HUES48 (cell line): ENCODE data around the gene VPS11.

Source experiments
- H3K27ac ChIP-seq: one replicate; pipeline ENCODE4 v1.7.0; 2013; ENCODE audit warnings: low read depth, low read length, inconsistent platforms
- H3K27me3 ChIP-seq: 2 replicates; pipeline ENCODE4 v1.6.1; 2013; ENCODE audit warnings: mild to moderate bottlenecking, low read length; ENCODE audit not compliant: control insufficient read depth, insufficient read depth
- H3K36me3 ChIP-seq: 2 replicates; pipeline ENCODE4 v1.6.1; 2013; ENCODE audit warnings: low read length; ENCODE audit not compliant: control insufficient read depth, insufficient read depth
- H3K4me1 ChIP-seq: 2 replicates; pipeline ENCODE4 v1.6.1; 2013; ENCODE audit warnings: mild to moderate bottlenecking, low read length; ENCODE audit not compliant: control insufficient read depth, insufficient read depth
- H3K4me3 ChIP-seq: 2 replicates; pipeline ENCODE4 v1.5.1; 2013; ENCODE audit warnings: mild to moderate bottlenecking, low read depth, low read length
- H3K9ac ChIP-seq: 2 replicates; pipeline ENCODE4 v1.6.1; 2013; ENCODE audit warnings: mild to moderate bottlenecking, low read depth, low read length, moderate library complexity
- H3K9me3 ChIP-seq: 2 replicates; pipeline ENCODE4 v1.6.1; 2013; ENCODE audit warnings: low read length; ENCODE audit not compliant: control insufficient read depth, insufficient read depth

The VPS11 gene

GRCh38 chr11:119067371-119068222 is at the start of gene VPS11:
Gene VPS11, plus strand, starts transcription at chr11:119067818. Its CDS starts 6 bp downstream, at chr11:119067824.
- Histone ChIP-seq H3K9ac (peak within 1 kb of the TSS; percentile 80), H3K4me1 (no peaks in the 10 kb centered on the region), H3K9me3 (no peaks in the 10 kb centered on the region), H3K27me3 (no peaks in the 10 kb centered on the region), H3K4me3 (peak within 1 kb of the TSS; percentile 94), H3K27ac (peak within 1 kb of the TSS; percentile 82), H3K36me3 (peaks cover 26% of the 10 kb centered on the region)

GRCh38 chr11:119018074-119018938 is 49.3 kb upstream of the VPS11 start, which contains the start of the genes RPS25 and TRAPPC4:
Gene RPS25, minus strand, starts transcription at chr11:119018343. Its CDS starts 59 bp downstream, at chr11:119018284.
Gene TRAPPC4, plus strand, starts transcription at chr11:119018766. Its CDS starts 30 bp downstream, at chr11:119018796.
- Histone ChIP-seq H3K4me3 (peak within 1 kb of the TSS; percentile 98), H3K36me3 (peaks cover 67% of the 10 kb centered on the region), H3K27ac (peak within 1 kb of the TSS; percentile 98), H3K4me1 (peaks cover 8% of the 10 kb centered on the region; the same call in 1 of the 2 replicates), H3K9ac (peak within 1 kb of the TSS; percentile 94), H3K27me3 (no peaks in the 10 kb centered on the region), H3K9me3 (no peaks in the 10 kb centered on the region)

- no peak overlapping the region for H3K27ac ChIP-seq
- H3K27me3 ChIP-seq: no peaks in the 10 kb centered on the region
- H3K9me3 ChIP-seq: no peaks in the 10 kb centered on the region
- peak overlapping the region; percentile 98 for H3K4me3 ChIP-seq
- peaks cover 8% of the 10 kb centered on the region; the same call in 1 of the 2 replicates for H3K4me1 ChIP-seq
- H3K36me3 ChIP-seq: peaks cover 69% of the 10 kb centered on the region
- H3K9ac ChIP-seq: no peak overlapping the region
Measured at GRCh38 chr11:119019996-119020395, 47.6 kb upstream of the VPS11 start.

GRCh38 chr11:119021631-119022030 is 46.0 kb upstream of the VPS11 start:
- peaks cover 8% of the 10 kb centered on the region; the same call in 1 of the 2 replicates for H3K4me1 ChIP-seq
- H3K36me3 ChIP-seq: peaks cover 69% of the 10 kb centered on the region
- H3K27ac ChIP-seq: no peak overlapping the region

GRCh38 chr11:119023741-119024140 is 43.9 kb upstream of the VPS11 start:
- H3K9ac ChIP-seq: no peak overlapping the region
- H3K36me3 ChIP-seq: peaks cover 80% of the 10 kb centered on the region
- no peak overlapping the region for H3K27ac ChIP-seq
- peaks cover 4% of the 10 kb centered on the region for H3K4me1 ChIP-seq
- no peaks in the 10 kb centered on the region for H3K9me3 ChIP-seq
- no peaks in the 10 kb centered on the region for H3K27me3 ChIP-seq
- no peak overlapping the region for H3K4me3 ChIP-seq

More at GRCh38 chr11:119021631-119022030, 46.0 kb upstream of the VPS11 start:
- Histone ChIP-seq H3K27me3 (no peaks in the 10 kb centered on the region), H3K4me3 (no peak overlapping the region), H3K9me3 (no peaks in the 10 kb centered on the region), H3K9ac (no peak overlapping the region)

DNA sequence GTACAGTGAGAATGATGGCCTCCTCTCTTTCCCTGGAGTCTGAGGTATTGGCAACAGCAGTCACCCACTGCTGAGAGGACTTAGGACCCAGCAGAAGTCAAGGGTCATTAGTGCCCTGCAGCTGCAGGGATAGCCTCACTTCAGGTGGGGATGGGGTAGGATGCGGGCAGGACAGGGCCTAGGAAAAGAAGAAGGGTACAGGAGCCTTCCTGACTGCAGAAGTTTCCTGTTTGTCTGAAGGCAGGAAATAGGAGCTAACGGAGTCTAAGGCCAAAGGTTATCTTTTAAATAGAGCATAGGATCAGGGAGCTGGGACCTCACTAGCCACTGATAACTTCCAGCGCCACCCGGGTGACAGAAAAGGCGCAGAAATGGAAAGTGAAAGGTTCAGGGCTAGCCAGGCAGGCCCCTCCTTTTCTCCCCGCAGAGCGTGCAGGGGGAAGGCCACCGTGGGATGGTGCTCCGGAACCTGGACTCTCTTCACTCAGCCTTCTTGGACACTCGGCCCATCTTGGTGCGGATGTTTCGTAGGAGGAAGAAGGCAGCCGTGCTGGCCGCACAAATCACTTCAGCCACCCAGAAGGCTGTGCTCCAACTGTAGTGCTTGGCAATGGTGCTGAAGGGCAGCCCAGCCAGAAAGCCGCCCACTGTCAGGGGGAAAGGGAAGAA is 43.1 kb upstream of the VPS11 start:
- Histone ChIP-seq H3K4me3 (no peak overlapping the region), H3K36me3 (peaks cover 86% of the 10 kb centered on the region), H3K27me3 (no peaks in the 10 kb centered on the region), H3K9me3 (no peaks in the 10 kb centered on the region), H3K9ac (no peak overlapping the region), H3K4me1 (peaks cover 12% of the 10 kb centered on the region), H3K27ac (no peak overlapping the region)

DNA sequence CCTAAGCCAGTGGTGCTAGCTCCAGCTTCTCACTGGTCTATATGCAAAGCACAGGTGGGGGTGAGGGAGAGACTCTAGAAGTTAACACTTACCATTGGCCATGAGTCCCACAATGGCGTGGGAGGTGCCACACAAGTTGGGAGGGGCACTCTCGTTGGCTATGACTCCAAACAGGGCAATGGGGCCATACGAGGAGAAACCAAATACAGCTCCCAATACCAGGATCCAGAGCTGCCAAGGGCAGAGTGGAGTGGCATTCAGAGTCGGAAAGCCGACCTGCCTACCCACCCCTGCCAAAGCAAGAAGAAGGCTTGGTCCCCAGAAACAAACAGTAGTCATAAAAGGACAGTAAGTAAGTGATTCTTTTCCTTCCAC is 42.5 kb upstream of the VPS11 start:
- Histone ChIP-seq H3K4me3 (no peak overlapping the region), H3K4me1 (peaks cover 12% of the 10 kb centered on the region), H3K27me3 (no peaks in the 10 kb centered on the region), H3K27ac (no peak overlapping the region), H3K36me3 (peaks cover 83% of the 10 kb centered on the region), H3K9ac (no peak overlapping the region), H3K9me3 (no peaks in the 10 kb centered on the region)

- H3K36me3 ChIP-seq: peaks cover 81% of the 10 kb centered on the region
- no peak overlapping the region for H3K9ac ChIP-seq
- H3K27ac ChIP-seq: no peak overlapping the region
- no peaks in the 10 kb centered on the region for H3K27me3 ChIP-seq
- no peak overlapping the region for H3K4me3 ChIP-seq
- peaks cover 12% of the 10 kb centered on the region for H3K4me1 ChIP-seq
- H3K9me3 ChIP-seq: no peaks in the 10 kb centered on the region
Measured at GRCh38 chr11:119025541-119025940, 42.1 kb upstream of the VPS11 start.

DNA sequence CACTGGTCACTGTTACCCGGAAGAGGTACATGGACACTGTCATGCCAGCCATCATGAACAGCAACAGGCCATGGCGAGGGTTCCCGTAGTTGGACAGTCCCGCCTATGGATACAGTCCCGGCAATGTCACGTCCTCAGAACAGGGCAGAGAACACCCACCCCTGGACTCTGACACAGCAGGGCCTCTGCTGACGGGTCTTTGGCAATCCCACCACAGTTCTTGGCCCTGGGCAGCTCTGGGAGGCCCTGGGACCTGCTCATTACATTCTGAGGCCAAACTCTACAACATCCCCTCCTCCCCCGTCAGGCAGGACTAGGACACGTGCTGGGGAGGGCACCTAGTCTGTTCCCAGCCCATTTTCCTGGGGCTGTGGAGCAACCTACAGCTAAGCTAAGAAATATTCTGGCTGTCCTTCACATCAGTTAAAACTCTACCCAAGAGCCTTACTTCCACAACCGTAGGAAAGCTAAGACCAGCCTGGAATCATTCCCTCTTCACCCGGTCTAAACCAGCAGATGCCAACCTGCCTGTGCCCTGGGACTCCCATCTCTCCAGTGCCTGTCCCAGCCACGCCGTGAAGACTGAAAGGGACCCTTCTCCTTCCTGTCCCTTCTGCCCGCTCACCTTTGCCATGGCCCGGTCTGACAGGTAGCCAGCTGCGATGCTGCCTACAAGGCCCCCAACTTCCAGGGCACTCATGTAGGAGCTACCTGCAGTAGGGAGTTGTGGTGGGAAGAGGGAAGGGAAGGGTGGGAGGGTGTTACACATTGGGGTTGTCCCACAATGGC is 41.4 kb upstream of the VPS11 start:
- Histone ChIP-seq H3K4me3 (no peak overlapping the region), H3K4me1 (peaks cover 12% of the 10 kb centered on the region), H3K9me3 (no peaks in the 10 kb centered on the region), H3K36me3 (peaks cover 79% of the 10 kb centered on the region), H3K9ac (no peak overlapping the region), H3K27me3 (no peaks in the 10 kb centered on the region), H3K27ac (no peak overlapping the region)

DNA sequence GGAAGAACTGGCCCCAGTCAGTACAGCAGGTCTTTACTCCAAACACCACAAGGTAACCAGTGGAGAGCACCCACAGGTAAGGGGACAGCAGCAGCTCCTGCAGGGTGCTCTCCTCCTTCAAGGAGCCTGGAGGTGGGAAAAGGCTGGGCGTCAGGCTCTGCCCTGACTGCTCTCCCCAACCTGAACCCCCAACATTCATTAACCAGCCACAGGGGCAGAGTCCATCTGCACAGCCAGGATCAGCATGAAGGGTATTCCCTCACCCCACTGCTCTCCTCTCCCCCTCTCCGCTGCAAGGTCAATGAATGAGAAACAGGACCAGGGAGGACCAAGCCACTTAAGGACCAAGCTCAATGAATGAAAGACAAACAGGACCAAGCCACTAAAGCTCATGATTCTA is 40.6 kb upstream of the VPS11 start:
- no peak overlapping the region for H3K9ac ChIP-seq
- peaks cover 12% of the 10 kb centered on the region for H3K4me1 ChIP-seq
- H3K27ac ChIP-seq: no peak overlapping the region
- H3K4me3 ChIP-seq: no peak overlapping the region
- H3K36me3 ChIP-seq: peaks cover 71% of the 10 kb centered on the region
- no peaks in the 10 kb centered on the region for H3K9me3 ChIP-seq
- H3K27me3 ChIP-seq: no peaks in the 10 kb centered on the region
